HPDE6-E6E7 (cell line): ENCODE data around the gene JAZF1.

ENCODE experiments used
- DNase-seq: peaks from one replicate; pipeline ENCODE4 v3.0.0; 2011; ENCODE audit warnings: missing footprints; ENCODE audit errors: extremely low spot score

JAZF1 gene

GRCh38 chr7:27969346-27969745, 211.2 kb downstream of the JAZF1 start:
- no peak for DNase-seq

GRCh38 chr7:27967639-27968038, 213.0 kb downstream of the JAZF1 start:
- no peak for DNase-seq

DNA sequence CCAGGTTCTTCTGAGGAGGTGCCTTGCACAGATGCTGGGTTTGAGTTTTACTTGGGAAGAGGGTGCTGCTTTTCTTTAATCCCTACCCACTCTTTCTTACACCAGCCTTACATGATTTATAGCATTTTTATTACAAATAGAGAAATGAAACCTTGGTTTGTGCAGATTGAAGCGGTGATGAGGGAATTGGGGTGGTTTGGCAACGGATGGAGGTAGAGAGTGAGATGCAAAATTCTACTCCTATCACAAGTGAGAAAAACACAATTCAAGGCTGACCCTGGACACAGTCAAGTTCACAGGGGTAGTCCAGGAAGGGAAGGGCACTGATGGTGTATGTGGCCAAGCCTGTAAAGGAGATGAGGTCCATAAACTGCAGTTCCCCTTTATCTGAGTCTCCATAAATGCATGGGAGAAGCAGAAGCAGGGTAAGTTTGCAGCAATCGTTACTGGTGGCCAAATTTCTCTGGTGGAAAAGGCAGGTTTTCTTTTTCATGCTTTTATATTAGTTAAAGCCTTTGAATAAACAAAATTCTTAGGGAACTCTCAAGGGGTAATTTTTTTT, 214.3 kb downstream of the JAZF1 start:
- DNase-seq = no peak

DNA sequence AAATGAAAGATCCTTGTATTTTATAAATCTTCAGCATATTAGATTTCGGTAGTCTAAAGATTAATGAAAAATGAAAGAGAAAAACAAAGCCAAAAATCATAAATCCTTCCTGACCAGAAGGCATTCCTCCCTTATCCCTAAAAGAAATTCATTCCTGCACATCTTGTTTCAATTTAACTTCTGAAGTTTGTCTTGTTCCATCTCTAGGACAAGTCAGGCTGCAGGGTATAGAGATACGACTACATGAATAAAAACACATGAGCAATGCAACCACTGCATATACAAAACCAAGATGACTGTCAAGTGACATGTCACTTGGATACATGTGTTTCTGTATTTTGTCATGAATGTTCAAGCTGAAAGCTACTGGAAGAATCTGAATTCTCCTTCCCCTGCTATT, 214.9 kb downstream of the JAZF1 start:
- DNase-seq = no peak

DNA sequence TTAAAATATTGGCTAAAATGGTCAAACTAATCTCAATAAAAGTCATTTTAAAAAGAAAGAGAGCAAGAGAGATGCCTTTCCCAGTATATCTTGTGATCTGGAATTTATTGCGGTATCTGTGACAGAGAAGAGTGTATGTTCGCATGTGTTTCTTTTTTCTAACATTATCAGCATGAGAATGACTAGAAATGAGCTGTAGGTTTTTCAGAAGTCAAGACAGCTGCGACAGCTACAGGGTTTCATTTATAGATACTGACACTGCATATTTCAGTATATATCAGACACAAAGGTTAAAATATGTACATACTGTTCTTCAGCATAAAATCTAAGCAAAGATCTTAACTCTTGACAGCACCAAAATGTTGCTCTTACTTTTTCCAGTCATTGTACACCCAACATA, 215.8 kb downstream of the JAZF1 start:
- DNase-seq = no peak

- no peak for DNase-seq
Observed at GRCh38 chr7:27963056-27963455, 217.5 kb downstream of the JAZF1 start.

GRCh38 chr7:27962273-27962672, 218.3 kb downstream of the JAZF1 start:
- no peak for DNase-seq

GRCh38 chr7:27961255-27961654, 219.3 kb downstream of the JAZF1 start:
- DNase-seq = peak; percentile 44

- no peak for DNase-seq
Observed at GRCh38 chr7:27960415-27960814, 220.2 kb downstream of the JAZF1 start.

- DNase-seq = no peak
Observed at GRCh38 chr7:27958933-27959548, 221.6 kb downstream of the JAZF1 start.

GRCh38 chr7:27955596-27955995, 225.0 kb downstream of the JAZF1 start:
- no peak for DNase-seq

DNA sequence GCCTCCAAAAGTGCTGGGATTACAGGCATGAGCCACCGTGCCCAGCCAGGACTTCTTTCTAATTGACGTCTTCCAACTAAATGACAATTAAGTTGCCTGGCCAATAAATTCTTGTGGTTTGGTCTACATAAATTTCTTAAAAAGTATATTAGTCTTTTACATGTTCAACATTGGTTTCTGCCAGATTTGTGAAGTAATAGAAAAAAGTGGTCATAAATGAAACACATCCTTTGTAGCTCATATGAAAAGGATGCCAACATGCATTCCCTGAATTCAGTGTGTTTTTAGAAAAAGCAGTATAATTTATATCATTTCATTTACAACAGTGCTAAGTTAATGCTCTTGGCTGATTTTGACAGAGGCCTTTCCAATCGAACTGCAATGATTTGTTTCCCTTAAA, 225.6 kb downstream of the JAZF1 start:
- no peak for DNase-seq

GRCh38 chr7:27953777-27954176, 226.8 kb downstream of the JAZF1 start:
- DNase-seq = no peak

GRCh38 chr7:27953361-27953760, 227.2 kb downstream of the JAZF1 start:
- DNase-seq = no peak

- no peak for DNase-seq
Observed at GRCh38 chr7:27952456-27953285, 227.9 kb downstream of the JAZF1 start.

GRCh38 chr7:27950123-27950522, 230.5 kb downstream of the JAZF1 start:
- DNase-seq = no peak

DNA sequence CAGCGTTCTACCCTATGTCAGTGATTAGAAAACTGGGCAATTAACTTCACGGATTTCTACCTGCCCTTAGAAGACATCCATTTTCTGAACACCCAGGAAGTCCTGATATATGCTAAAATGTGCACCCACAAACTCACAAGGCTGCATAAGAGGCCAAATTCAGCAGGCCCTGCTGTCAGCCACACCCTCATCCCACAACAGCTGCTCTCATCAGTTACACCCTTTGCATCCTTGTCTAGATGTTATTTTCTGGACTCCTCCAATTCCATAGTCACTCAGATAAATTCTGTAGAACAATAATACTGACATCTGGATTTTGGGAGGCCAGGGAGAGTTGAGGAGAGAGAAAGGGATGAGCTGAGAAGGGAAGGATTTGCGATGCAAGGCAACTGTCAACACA, 231.7 kb downstream of the JAZF1 start:
- DNase-seq = no peak

- DNase-seq = no peak
Observed at GRCh38 chr7:27947586-27948278, 232.9 kb downstream of the JAZF1 start.

GRCh38 chr7:27946351-27946750, 234.2 kb downstream of the JAZF1 start:
- DNase-seq = no peak

- DNase-seq = no peak
Observed at GRCh38 chr7:27945058-27945795, 235.4 kb downstream of the JAZF1 start.

DNA sequence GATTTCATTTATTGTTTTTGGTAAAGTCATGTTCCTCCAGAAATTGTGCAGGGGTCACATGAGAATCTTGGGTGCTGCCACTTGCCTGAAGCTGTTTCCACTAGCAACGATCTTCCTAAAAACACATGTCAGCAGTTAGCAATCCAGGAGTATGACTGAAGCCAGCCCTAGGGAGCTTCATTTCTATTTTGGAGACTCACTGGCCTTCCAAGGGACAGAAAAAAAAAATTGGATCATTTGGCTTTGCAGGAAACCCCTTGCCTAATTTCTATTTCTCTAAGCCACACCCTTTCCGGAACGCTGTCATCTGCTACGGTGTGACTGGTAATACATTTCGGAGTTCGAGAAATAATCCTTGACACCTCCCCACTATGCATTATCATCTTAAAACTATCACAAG, 236.0 kb downstream of the JAZF1 start:
- DNase-seq = no peak

- DNase-seq = no peak
Observed at GRCh38 chr7:27943241-27943640, 237.4 kb downstream of the JAZF1 start.
